Measurements from ENCODE around the gene EPS15.
"Not testable (repeated sequence)": the region's sequence is repeated elsewhere in the genome, so short reads cannot be mapped to it uniquely, and the experiment has no call there.

The EPS15 gene

GRCh38 chr1:51519048-51519864, at the start of gene EPS15:
TSS of gene EPS15 (minus strand) at chr1:51519266. CDS start at chr1:51519231, 35 bp downstream.
- DNase-seq = peak; percentile 93

- DNase-seq = no peak
These were observed 49.3 kb upstream of the EPS15 start for GRCh38 chr1:51568231-51568935.

- no peak for DNase-seq
These were observed 48.6 kb upstream of the EPS15 start for GRCh38 chr1:51567653-51568052.

- no peak for DNase-seq
These were observed 47.2 kb upstream of the EPS15 start for GRCh38 chr1:51566260-51566659.

GRCh38 chr1:51565009-51565408, 45.9 kb upstream of the EPS15 start:
- no peak for DNase-seq

- peak; percentile 70 for DNase-seq
These were observed 45.1 kb upstream of the EPS15 start for GRCh38 chr1:51564124-51564523.

GRCh38 chr1:51561702-51562101, 42.6 kb upstream of the EPS15 start:
- no peak for DNase-seq

GRCh38 chr1:51560895-51561294, 41.8 kb upstream of the EPS15 start:
- not testable (repeated sequence) for DNase-seq

- no peak for DNase-seq
These were observed 41.0 kb upstream of the EPS15 start for GRCh38 chr1:51560034-51560433.

- DNase-seq = no peak
These were observed 40.4 kb upstream of the EPS15 start for GRCh38 chr1:51559501-51559900.

GRCh38 chr1:51559064-51559500, 40.0 kb upstream of the EPS15 start:
- no peak for DNase-seq

- peak; percentile 90 for DNase-seq
These were observed 39.4 kb upstream of the EPS15 start for GRCh38 chr1:51558375-51558924.

- DNase-seq = no peak
These were observed 38.1 kb upstream of the EPS15 start for GRCh38 chr1:51557168-51557567.

- no peak for DNase-seq
These were observed 37.0 kb upstream of the EPS15 start for GRCh38 chr1:51555866-51556619.

- no peak for DNase-seq
These were observed 34.8 kb upstream of the EPS15 start for GRCh38 chr1:51553911-51554310.

GRCh38 chr1:51552929-51553807, 34.1 kb upstream of the EPS15 start:
- no peak for DNase-seq

GRCh38 chr1:51551848-51552296, 32.8 kb upstream of the EPS15 start:
- DNase-seq = peak; percentile 60

- DNase-seq = no peak
These were observed 32.0 kb upstream of the EPS15 start for GRCh38 chr1:51551081-51551480.

- no peak for DNase-seq
These were observed 30.8 kb upstream of the EPS15 start for GRCh38 chr1:51549901-51550300.

- DNase-seq = no peak
These were observed 30.1 kb upstream of the EPS15 start for GRCh38 chr1:51549016-51549619.

- DNase-seq = no peak
These were observed 24.8 kb upstream of the EPS15 start for GRCh38 chr1:51543858-51544257.

All from activated CD4-positive, alpha-beta T cell treated with anti-CD3 and anti-CD28 coated beads, Interleukin-2, Interleukin-6, amounts not matched to agents 100 ng/mL and 50 ng/mL, durations not matched to agents 16 hours and 8 hours (primary cell).